B cell (primary cell): Measurements from ENCODE around the gene NOS1AP. TPM values are rescaled to one million over a fixed set of nuclear protein-coding genes. Genes with fewer than 3 reads are reported as not detected.

Experiments
- ATAC-seq: fragments of 200-7000 bp; cut with Tn5 transposase; one replicate; pipeline ENCODE4 v1.10.0; 2021; ENCODE audit warnings: low read depth, mild to moderate bottlenecking, moderate number of reproducible peaks, moderate library complexity
- CTCF ChIA-PET: fragments of 350-600 bp; sonication (Branson Sonifier 250); formaldehyde crosslinking; loops from one replicate; lab custom pipeline; 2021; ENCODE audit warnings: antibody characterized with exemption, inconsistent platforms; lab: Charles Lee
- POLR2A ChIA-PET: fragments of 350-600 bp; sonication (Branson Sonifier 250); formaldehyde crosslinking; loops from one replicate; lab custom pipeline; 2021; ENCODE audit warnings: antibody characterized with exemption; lab: Charles Lee
- DNase-seq: peaks from one replicate; pipeline ENCODE4 v3.0.0; 2013
- H2AFZ ChIP-seq: 2 replicates; pipeline ENCODE4 v1.6.1; 2012; ENCODE audit warnings: mild to moderate bottlenecking, low read depth, low read length; ENCODE audit not compliant: insufficient read depth, poor library complexity, severe bottlenecking
- H3K27ac ChIP-seq, 2 donors: 1 replicate in 1 of 2; 2 replicates in 1 of 2; pipeline ENCODE4 v1.5.1; 2012 to 2013; ENCODE audit warnings: low read length in 2 of 2, mild to moderate bottlenecking in 2 of 2, moderate library complexity in 1 of 2
- H3K27me3 ChIP-seq, 4 experiments: fragments of 200-600 bp in 1 of 4; sonication (generic) in 1 of 4; replicated peaks in 1 of 4; 1 replicate in 2 of 4; 2 replicates in 2 of 4; pipeline versions ENCODE4 v1.6.1 to v1.7.0; 2013 to 2016; ENCODE audit warnings: low read length in 3 of 4, mild to moderate bottlenecking in 2 of 4, mixed read lengths in 1 of 4, moderate library complexity in 1 of 4; ENCODE audit not compliant: insufficient read depth in 4 of 4, control insufficient read depth in 3 of 4; ENCODE audit errors: control extremely low read depth in 1 of 4
- H3K36me3 ChIP-seq, 2 experiments: replicated peaks in 1 of 2; 1 replicate in 1 of 2; 2 replicates in 1 of 2; pipeline versions ENCODE4 v1.6.1 to v1.7.1; 2013; ENCODE audit warnings: low read length in 1 of 2; ENCODE audit not compliant: insufficient read depth in 2 of 2, control insufficient read depth in 1 of 2; ENCODE audit errors: control extremely low read depth in 1 of 2, extremely low read depth in 1 of 2
- H3K4me1 ChIP-seq, 2 donors: fragments of 200-600 bp in 1 of 2; sonication (generic) in 1 of 2; 1 replicate in 1 of 2; 2 replicates in 1 of 2; pipeline versions ENCODE4 v1.5.1 to v1.6.1; 2013 to 2017; ENCODE audit warnings: low read length in 2 of 2; ENCODE audit not compliant: control insufficient read depth in 2 of 2, insufficient read depth in 2 of 2
- H3K4me2 ChIP-seq: replicated peaks from 2 replicates; pipeline ENCODE3; 2012; ENCODE audit warnings: mild to moderate bottlenecking, low read depth, low read length; ENCODE audit not compliant: poor library complexity, severe bottlenecking
- H3K4me3 ChIP-seq, 5 experiments: fragments of 200-600 bp in 1 of 5; sonication (generic) in 1 of 5; 1 replicate in 3 of 5; 2 replicates in 2 of 5; pipeline versions ENCODE4 v1.5.1 to v1.7.0; 2011 to 2016; ENCODE audit warnings: low read length in 4 of 5, mild to moderate bottlenecking in 4 of 5, low read depth in 2 of 5, control low read depth in 1 of 5, moderate library complexity in 1 of 5; ENCODE audit not compliant: insufficient read depth in 1 of 5; ENCODE audit errors: control extremely low read depth in 1 of 5, extremely low read depth in 1 of 5
- H3K79me2 ChIP-seq: fragments of 200-600 bp; sonication (generic); one replicate; pipeline ENCODE4 v1.6.0; 2016; ENCODE audit warnings: low read length; ENCODE audit not compliant: control insufficient read depth, insufficient read depth
- H3K9ac ChIP-seq: fragments of 200-600 bp; sonication (generic); 2 replicates; pipeline ENCODE4 v1.6.1; 2017; ENCODE audit warnings: mild to moderate bottlenecking, low read length, moderate library complexity
- H3K9me3 ChIP-seq, 3 donors: one replicate each; pipeline versions ENCODE4 v1.6.1 to v1.7.1; 2013; ENCODE audit warnings: low read length in 2 of 3; ENCODE audit not compliant: control insufficient read depth in 2 of 3, insufficient read depth in 1 of 3; ENCODE audit errors: control extremely low read depth in 1 of 3
- H4K20me1 ChIP-seq: 2 replicates; pipeline ENCODE4 v1.6.0; 2012; ENCODE audit warnings: mild to moderate bottlenecking, low read length; ENCODE audit not compliant: insufficient read depth, control insufficient read depth, poor library complexity, severe bottlenecking
- H3K27ac Mint-ChIP-seq: one replicate; pipeline ENCODE4 v1.8.0; 2021; ENCODE audit warnings: mixed read lengths
- H3K27me3 Mint-ChIP-seq: one replicate; pipeline ENCODE4 v1.8.0; 2021; ENCODE audit warnings: mixed read lengths
- H3K4me1 Mint-ChIP-seq: one replicate; pipeline ENCODE4 v1.8.0; 2021; ENCODE audit warnings: mixed read lengths
- H3K4me3 Mint-ChIP-seq: one replicate; pipeline ENCODE4 v1.8.0; 2021; ENCODE audit warnings: mixed read lengths
- H3K9me3 Mint-ChIP-seq: one replicate; pipeline ENCODE4 v1.8.0; 2022; ENCODE audit warnings: mixed read lengths; ENCODE audit not compliant: insufficient read depth
- EZH2 ChIP-seq: IDR thresholded peaks from 2 replicates; pipeline ENCODE4 v1.6.1; 2012; ENCODE audit warnings: borderline replicate concordance, low read depth, mild to moderate bottlenecking, moderate library complexity, low read length; ENCODE audit not compliant: insufficient read depth, poor library complexity, severe bottlenecking
- WGBS: methylation state at CpG from one replicate; pipeline ENCODE4 v1.1.5; 2013; ENCODE audit warnings: missing lambda C conversion rate; ENCODE audit not compliant: insufficient coverage; 5-methylcytosine and 5-hydroxymethylcytosine counted together
- intact Hi-C: fragments of 100-400 bp; cut with micrococcal nuclease; formaldehyde crosslinking; loops from one replicate; pipeline ENCODE4 v1.10.0; 2022
- polyA plus RNA-seq: library from polyadenylated mRNA; depleted of rRNA; stranded (reverse); fragments of >200 nt; gene quantifications from 2 replicates; pipeline ENCODE4 v1.2.3, GENCODE V29; 2012
- total RNA-seq, 2 donors: library from RNA; stranded (reverse); fragments of 120-200 nt in 1 of 2; gene quantifications; 1 replicate in 1 of 2; 2 replicates in 1 of 2; pipeline versions ENCODE4 v1.2.3 to v1.2.4, GENCODE V29; 2013 to 2022
- TF ChIP-seq, protein P1 (sequence below): fragments of 200-600 bp; IDR thresholded peaks from one replicate; pipeline ENCODE4 v1.8.0; 2022; ENCODE audit warnings: antibody characterized with exemption, mild to moderate bottlenecking

NOS1AP gene
- total and polyA plus RNA-seq, 2 donors (not counting 1 experiment from before 2014, with no cell fraction given) = 0.32 TPM; not detected in 1

DNA sequence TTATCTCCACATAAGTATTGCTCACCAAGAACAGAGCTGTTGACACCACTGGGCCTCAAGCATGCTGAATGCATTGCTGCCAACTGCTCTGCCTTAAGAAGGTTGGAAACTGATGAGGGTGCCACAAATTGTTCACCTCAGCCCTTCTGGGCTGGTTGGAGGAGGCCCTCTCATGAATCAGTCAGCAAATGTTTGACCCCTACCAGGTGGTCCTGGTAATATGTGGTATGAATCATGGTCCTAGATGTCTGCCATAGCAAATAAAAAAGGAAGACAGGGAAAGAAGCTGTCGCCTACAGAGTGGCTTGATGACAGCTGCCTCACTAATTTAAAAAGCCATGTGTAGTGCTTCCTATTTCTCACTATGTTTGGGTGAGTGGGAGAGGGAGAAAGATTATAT, 295.0 kb downstream of the NOS1AP start:
- WGBS = 89% methylated on average over 1 of the region's 1 CpG
- ChIA-PET POLR2A (no interaction called here), CTCF (no interaction called here)
- ATAC-seq (no peak), DNase-seq (no peak)
- no peak overlapping the region for H3K27ac ChIP-seq
- Mint-ChIP-seq H3K27ac (no peak overlapping the region), H3K27me3 (peaks cover 19% of the 10 kb centered on the region), H3K9me3 (no peaks in the 10 kb centered on the region), H3K4me3 (no peak overlapping the region), H3K4me1 (peaks cover 5% of the 10 kb centered on the region)
- H3K4me1 ChIP-seq = no peaks in the 10 kb centered on the region
- H3K27me3 ChIP-seq = no peaks in the 10 kb centered on the region
- H4K20me1 ChIP-seq = no peaks in the 10 kb centered on the region
- H3K9ac ChIP-seq = no peak overlapping the region
- H3K4me2 ChIP-seq = no peak overlapping the region
- no peak for TF ChIP-seq EZH2
- TF ChIP-seq, protein P1, sequence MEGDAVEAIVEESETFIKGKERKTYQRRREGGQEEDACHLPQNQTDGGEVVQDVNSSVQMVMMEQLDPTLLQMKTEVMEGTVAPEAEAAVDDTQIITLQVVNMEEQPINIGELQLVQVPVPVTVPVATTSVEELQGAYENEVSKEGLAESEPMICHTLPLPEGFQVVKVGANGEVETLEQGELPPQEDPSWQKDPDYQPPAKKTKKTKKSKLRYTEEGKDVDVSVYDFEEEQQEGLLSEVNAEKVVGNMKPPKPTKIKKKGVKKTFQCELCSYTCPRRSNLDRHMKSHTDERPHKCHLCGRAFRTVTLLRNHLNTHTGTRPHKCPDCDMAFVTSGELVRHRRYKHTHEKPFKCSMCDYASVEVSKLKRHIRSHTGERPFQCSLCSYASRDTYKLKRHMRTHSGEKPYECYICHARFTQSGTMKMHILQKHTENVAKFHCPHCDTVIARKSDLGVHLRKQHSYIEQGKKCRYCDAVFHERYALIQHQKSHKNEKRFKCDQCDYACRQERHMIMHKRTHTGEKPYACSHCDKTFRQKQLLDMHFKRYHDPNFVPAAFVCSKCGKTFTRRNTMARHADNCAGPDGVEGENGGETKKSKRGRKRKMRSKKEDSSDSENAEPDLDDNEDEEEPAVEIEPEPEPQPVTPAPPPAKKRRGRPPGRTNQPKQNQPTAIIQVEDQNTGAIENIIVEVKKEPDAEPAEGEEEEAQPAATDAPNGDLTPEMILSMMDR = no peak
- no peak overlapping the region for H2AFZ ChIP-seq
- no peak overlapping the region for H3K4me3 ChIP-seq
- H3K9me3 ChIP-seq = no peaks in the 10 kb centered on the region
- no peaks in the 10 kb centered on the region for H3K79me2 ChIP-seq
- no peaks in the 10 kb centered on the region for H3K36me3 ChIP-seq
- intact Hi-C loops = no loop called here

DNA sequence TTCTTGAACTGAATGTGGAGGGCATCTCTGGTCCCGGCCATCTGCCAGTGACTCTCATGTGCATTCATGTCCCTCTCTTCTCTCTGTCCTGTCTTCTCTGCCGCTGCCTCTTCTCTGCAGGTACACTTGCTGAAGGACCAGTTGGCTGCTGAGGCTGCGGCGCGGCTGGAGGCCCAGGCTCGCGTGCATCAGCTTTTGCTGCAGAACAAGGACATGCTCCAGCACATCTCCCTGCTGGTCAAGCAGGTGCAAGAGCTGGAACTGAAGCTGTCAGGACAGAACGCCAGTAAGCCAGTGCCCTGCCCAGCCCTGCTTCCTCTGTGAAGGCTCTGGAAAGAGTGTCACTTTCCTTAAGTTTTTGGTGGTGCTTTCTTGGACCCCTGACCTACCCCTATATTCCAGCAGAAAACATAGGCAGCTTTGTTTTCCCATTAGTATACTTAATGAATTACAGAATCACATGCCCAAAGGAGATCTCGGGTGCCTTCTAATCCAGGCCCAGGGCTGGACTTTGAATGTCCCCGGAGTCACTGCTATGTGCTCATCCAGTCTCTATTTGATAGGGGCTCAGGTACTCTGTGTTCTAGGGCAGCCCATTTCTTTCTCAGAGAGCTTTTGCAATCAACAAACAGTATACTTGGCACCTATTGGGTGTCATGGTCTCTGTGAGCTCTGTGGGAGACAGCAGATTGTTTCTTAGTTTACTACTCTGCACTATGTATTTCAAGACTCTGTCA, 296.0 kb downstream of the NOS1AP start:
- no peak for TF ChIP-seq EZH2
- TF ChIP-seq, protein P1 = no peak
- CTCF ChIA-PET = no interaction called here
- Histone ChIP-seq H3K4me3 (no peak overlapping the region), H3K36me3 (no peaks in the 10 kb centered on the region), H4K20me1 (no peaks in the 10 kb centered on the region), H3K9ac (no peak overlapping the region), H3K79me2 (no peaks in the 10 kb centered on the region), H3K4me2 (no peak overlapping the region), H3K27ac (no peak overlapping the region), H2AFZ (no peak overlapping the region), H3K27me3 (no peaks in the 10 kb centered on the region), H3K4me1 (no peaks in the 10 kb centered on the region), H3K9me3 (no peaks in the 10 kb centered on the region)
- POLR2A ChIA-PET = no interaction called here
- Mint-ChIP-seq H3K27me3 (peaks cover 18% of the 10 kb centered on the region), H3K4me3 (no peak overlapping the region), H3K27ac (no peak overlapping the region), H3K9me3 (no peaks in the 10 kb centered on the region), H3K4me1 (peaks cover 5% of the 10 kb centered on the region)
- no peak for DNase-seq
- WGBS = 97% methylated on average over 8 of the region's 10 CpGs
- intact Hi-C loops = no loop called here
- ATAC-seq = no peak
